GM18517 (cell line): ENCODE measurements around the gene CENPP.
"Not testable (repeated sequence)": the region's sequence is repeated elsewhere in the genome, so short reads cannot be mapped to it uniquely, and the experiment has no call there.

Experiments used
- ATAC-seq: cut with Tn5 transposase; IDR thresholded peaks from one replicate; pipeline ENCODE4 v1.9.1; 2021; ENCODE audit warnings: mild to moderate bottlenecking, moderate library complexity; ENCODE audit not compliant: unreplicated experiment

Gene CENPP

DNA sequence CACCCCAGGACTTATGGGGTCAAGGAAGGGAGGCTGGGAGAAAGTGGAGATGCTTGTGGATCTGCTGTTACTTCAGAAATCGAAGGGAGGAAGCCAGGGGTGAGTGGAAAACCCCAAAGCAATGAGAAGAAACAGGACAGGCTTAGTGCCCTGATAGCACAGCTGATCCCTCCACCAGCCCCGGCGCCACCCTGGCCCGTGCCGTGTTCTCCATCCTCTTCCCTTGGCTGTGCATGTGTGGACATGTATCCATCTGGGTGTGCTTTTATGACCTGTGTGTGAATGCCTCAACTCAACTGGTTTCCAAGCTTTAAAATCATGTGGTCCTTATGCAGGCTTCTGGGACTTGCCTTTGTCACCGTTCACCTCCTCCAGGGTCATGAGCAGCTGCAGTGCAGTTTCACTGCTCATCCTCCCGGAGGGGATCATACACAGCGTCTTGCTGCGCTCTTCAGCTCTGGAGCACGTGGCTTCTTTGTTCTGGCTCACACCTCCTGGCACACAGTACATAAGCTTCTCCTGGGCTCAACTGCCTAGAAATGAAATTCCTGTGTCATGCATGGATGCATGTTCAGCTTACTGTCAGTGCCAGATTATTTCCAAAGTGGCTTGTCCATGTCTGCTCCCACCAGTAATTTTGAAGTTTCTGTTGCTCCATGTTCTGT lies 286.0 kb downstream of the CENPP start:
- no peak for ATAC-seq

GRCh38 chr9:92612292-92612691 lies 286.5 kb downstream of the CENPP start:
- no peak for ATAC-seq

DNA sequence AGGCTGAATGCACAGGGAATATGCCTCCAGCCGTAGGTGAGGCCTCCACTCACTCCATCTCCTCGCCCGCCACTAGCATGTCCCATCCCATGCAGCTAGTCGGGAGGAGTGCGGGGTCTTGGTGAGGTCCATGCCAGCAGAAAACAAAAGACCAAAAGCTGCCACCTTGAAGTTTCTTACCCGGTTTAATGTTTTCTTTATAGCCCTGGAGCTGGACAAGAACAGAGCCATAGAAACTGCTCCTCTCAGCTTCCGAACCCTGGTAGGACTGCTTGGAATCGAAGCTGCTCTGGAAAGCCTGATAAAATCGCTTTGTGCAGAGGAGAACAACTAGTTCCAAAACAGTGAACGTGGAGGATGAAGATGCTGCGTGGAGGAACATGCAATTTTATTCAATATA lies 287.1 kb downstream of the CENPP start:
- no peak for ATAC-seq

DNA sequence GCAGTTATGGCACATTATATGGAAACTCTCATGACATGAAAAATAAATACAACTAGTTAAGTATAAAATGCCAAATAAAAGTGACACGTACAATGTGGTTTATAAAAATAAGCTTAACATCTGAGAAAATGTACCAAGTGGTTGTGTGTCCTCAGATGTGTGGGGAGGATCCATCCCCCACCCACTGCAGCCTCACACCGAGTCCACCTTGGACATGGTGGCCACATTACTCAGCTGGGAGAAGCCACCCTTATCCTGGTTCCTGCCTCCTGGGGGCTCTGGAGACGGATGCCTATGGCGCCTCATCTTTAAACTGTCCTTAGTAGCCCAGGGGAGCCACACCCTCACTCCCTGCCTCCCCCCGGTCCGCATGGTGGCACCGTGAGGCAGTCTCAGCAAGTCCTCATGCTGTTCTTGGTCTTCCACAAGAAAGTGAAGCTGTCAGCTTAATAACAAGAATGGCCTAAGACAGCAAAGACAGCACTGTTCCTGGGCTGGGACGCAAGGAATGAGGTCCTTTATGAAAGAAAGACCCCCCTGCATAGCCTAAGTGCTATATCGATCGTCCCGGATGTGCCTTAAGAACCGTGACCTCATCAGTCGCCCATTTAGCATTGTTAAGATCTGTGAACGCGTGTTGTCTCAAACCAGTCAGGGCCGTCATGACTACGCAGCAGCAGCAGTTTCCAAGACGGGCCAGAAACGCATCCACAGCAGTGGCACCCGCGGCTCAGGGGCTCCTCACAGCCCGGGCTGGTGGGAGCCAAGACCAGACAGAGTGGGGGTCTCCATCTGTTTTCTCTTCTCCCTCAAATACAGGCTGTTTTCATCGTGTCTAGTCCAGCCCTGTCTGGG lies 287.7 kb downstream of the CENPP start:
- ATAC-seq = no peak

GRCh38 chr9:92614123-92614510 lies 288.4 kb downstream of the CENPP start:
- no peak for ATAC-seq

- no peak for ATAC-seq
Measured at GRCh38 chr9:92614763-92615461, 289.2 kb downstream of the CENPP start.

- no peak for ATAC-seq
Measured at GRCh38 chr9:92615790-92616189, 290.0 kb downstream of the CENPP start.

GRCh38 chr9:92616199-92616641 lies 290.5 kb downstream of the CENPP start:
- no peak for ATAC-seq

GRCh38 chr9:92616655-92617111 lies 290.9 kb downstream of the CENPP start:
- no peak for ATAC-seq

DNA sequence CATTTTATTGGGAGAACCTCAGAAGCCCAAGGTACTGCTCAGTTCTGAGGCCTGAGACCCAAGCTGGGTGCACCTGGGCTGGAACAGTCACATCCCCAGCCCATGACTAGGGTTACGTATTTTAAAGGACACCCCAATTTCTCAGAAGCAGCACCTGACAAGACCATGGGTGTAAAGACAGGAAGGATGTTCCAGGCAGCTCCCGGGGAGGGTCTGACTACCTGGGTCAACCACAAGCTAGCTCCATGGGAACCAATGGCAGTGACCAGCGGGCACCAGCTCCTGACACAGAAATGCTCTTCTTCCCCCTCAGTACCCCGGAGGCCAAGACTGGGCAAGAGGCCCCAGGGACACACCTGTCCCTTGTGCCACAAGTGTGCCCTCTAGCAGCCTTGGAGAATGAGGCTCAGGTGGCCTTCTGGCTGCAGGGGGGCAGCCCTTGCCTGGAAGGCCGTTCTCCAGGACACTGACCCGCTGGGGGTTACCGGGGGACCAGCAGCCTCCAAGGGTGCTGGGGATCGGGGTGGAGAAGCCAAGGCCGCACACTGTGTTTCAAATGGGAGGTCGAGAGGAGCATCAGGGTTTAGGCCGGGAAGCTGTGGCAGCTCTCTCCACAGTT lies 291.6 kb downstream of the CENPP start:
- ATAC-seq = no peak

GRCh38 chr9:92617951-92618510 lies 292.3 kb downstream of the CENPP start:
- ATAC-seq = no peak

DNA sequence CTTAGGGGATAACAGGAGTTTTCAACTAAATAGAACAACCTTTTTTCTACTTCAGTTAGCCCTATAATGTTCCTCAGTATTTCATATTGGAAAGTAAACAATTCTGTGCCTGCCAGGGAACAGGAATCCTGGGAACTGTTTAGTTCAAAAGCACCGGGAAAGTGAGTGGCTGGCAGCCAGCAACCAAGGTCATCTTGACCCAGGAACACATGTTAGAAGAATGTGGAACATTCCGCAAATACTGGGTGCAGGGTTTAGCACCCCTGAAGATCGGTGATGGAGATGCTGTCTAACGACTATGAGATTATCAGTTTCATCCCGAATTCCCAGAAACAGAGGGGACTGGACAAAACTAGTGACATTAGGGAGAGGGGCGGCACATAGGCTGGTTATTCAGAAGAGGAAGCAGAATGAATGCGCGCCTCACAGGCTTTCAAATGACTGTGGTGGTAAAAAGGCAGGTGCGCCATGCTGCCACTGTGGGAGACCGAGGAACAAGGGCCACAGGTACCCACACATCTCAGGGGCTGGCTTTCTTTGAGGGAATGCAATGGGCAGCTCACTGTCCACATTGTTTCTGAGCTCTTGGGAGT lies 293.0 kb downstream of the CENPP start:
- ATAC-seq = no peak

GRCh38 chr9:92619601-92620300 lies 294.0 kb downstream of the CENPP start:
- ATAC-seq = no peak

GRCh38 chr9:92620845-92621244 lies 295.1 kb downstream of the CENPP start:
- no peak for ATAC-seq

- ATAC-seq = not testable (repeated sequence)
Measured at GRCh38 chr9:92623936-92624335, 298.2 kb downstream of the CENPP start.

DNA sequence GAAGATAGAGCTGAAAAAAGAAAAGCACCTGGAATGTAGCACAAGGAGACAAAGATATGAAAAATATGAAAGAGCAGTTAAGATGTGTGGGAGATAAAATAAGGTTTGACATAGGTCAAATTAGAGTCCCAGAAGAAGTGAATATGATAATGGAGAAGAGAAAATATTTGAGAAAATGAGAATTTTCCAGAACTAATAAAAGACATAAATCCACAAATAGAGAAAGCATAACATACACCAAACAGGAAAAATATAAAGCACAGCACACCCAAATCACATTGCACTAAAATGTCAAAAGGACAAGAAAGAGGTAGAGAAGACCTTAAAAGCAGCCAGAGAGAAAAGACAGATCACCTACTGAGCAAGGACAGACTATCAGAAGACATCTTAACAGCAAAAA lies 300.7 kb downstream of the CENPP start:
- ATAC-seq = no peak

- ATAC-seq = no peak
Measured at GRCh38 chr9:92627651-92628050, 301.9 kb downstream of the CENPP start.

DNA sequence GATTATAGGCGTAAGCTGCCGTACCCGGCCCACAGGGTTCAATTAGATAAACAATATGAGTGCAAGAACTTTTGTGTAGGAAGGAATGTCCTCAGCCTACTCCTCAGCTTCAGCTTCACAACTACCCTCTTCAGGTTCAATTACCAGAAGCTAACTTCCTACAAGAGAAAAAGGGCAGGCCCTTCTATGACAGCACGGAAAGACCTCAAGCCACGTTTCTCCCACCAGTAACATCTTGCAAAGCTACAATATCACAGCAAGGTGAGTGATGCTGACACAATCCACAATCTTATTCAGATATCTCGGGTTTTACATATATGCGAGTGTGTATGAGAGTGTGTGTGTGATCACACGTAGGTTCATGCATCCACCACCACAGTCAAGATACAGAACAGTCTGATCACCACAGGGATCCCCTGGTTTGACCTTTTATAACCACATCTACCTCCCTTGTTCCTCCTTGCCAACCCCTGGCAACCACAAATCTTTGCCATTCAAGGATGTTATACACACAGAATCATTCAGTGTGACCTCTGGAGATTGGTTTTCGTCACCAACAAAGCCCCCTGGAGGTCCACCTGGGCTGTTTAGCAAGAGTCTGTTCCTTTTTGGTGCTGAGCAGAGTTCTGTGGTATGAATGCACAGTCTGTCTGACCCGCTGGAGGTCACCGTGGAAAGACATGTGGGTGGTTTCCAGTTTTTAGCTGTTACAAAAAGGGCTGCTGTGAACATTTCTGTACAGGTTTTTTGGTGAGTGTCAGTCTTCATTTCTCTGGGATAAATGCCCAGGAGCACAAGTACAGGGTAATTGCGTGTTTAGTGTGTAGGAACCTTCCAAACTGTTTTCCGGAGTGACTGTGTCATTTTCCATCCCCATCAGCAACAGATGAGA lies 305.9 kb downstream of the CENPP start:
- ATAC-seq = no peak

- ATAC-seq = no peak
Measured at GRCh38 chr9:92632641-92633040, 306.9 kb downstream of the CENPP start.
